BJ (cell line): Measurements from ENCODE around the gene RUNX1. TPM values are rescaled to one million over a fixed set of nuclear protein-coding genes. Genes with fewer than 3 reads are reported as not detected.

ENCODE experiments used
- CTCF ChIA-PET: fragments of 350-600 bp; formaldehyde crosslinking; extraction: SDS; loops from one replicate; lab custom pipeline; 2021; ENCODE audit warnings: antibody characterized with exemption, inconsistent platforms; lab: Yijun Ruan, JAX
- POLR2A ChIA-PET: fragments of 300-600 bp; sonication (Branson Sonifier 250); formaldehyde crosslinking; extraction: SDS; loops from one replicate; lab custom pipeline; 2021; ENCODE audit warnings: antibody characterized with exemption; lab: Charles Lee
- DNase-seq: peaks from one replicate; pipeline ENCODE4 v3.0.0-alpha.2; 2011; ENCODE audit warnings: low read depth
- H3K27me3 ChIP-seq: 2 replicates; pipeline ENCODE4 v1.6.0; 2011; ENCODE audit warnings: low read length; ENCODE audit not compliant: control insufficient read depth, insufficient read depth
- H3K36me3 ChIP-seq: 2 replicates; pipeline ENCODE4 v1.5.1; 2011; ENCODE audit warnings: low read length; ENCODE audit not compliant: control insufficient read depth, insufficient read depth
- H3K4me3 ChIP-seq: 2 replicates; pipeline ENCODE4 v1.5.1; 2011; ENCODE audit warnings: low read depth, mild to moderate bottlenecking, control low read depth, low read length
- CTCF ChIP-seq: IDR thresholded peaks from 2 replicates; pipeline ENCODE4 v1.5.1; 2011; ENCODE audit warnings: low read depth, mild to moderate bottlenecking, control low read depth, inconsistent platforms, low read length, moderate library complexity; ENCODE audit not compliant: insufficient read depth
- polyA plus RNA-seq: library from polyadenylated mRNA; depleted of rRNA; stranded (reverse); fragments of >200 nt; gene quantifications from 2 replicates; pipeline ENCODE4 v1.2.3, GENCODE V29; 2011

The RUNX1 gene
- polyA plus RNA-seq, 1 experiment = 36.1 TPM

GRCh38 chr21:35066824-35067223, 17.7 kb upstream of the RUNX1 start:
- Histone ChIP-seq H3K4me3 (no peak overlapping the region), H3K36me3 (no peaks in the 10 kb centered on the region), H3K27me3 (no peaks in the 10 kb centered on the region)
- POLR2A ChIA-PET = no interaction called here
- no peak for TF ChIP-seq CTCF
- DNase-seq = no peak
- CTCF ChIA-PET = interaction anchor here (1.8 kb wide), 1 partner anchor 9 kb away, joined by 6 read pairs; no protein-coding TSS in a partner anchor

GRCh38 chr21:35063428-35064172, 14.5 kb upstream of the RUNX1 start:
- ChIA-PET POLR2A (no interaction called here), CTCF (no interaction called here)
- no peak for TF ChIP-seq CTCF

GRCh38 chr21:35062016-35062415, 12.9 kb upstream of the RUNX1 start:
- CTCF ChIA-PET = no interaction called here
- no peak for TF ChIP-seq CTCF
- no peak for DNase-seq
- no peaks in the 10 kb centered on the region for H3K36me3 ChIP-seq
- H3K4me3 ChIP-seq = no peak overlapping the region
- POLR2A ChIA-PET = no interaction called here
- H3K27me3 ChIP-seq = no peaks in the 10 kb centered on the region

More at GRCh38 chr21:35063428-35064172, 14.5 kb upstream of the RUNX1 start:
- Histone ChIP-seq H3K36me3 (no peaks in the 10 kb centered on the region), H3K27me3 (no peaks in the 10 kb centered on the region), H3K4me3 (no peak overlapping the region)
- no peak for DNase-seq

- no peak for TF ChIP-seq CTCF
- no peaks in the 10 kb centered on the region for H3K36me3 ChIP-seq
- H3K4me3 ChIP-seq = no peak overlapping the region
- no peak for DNase-seq
- POLR2A ChIA-PET = no interaction called here
- CTCF ChIA-PET = interaction anchor here (0.9 kb wide), 1 partner anchor 89 kb away, joined by 3 read pairs; no protein-coding TSS in a partner anchor
- H3K27me3 ChIP-seq = no peaks in the 10 kb centered on the region
Measured at GRCh38 chr21:35059742-35060141, 10.6 kb upstream of the RUNX1 start.

GRCh38 chr21:35058058-35058457, 9.0 kb upstream of the RUNX1 start:
- Histone ChIP-seq H3K27me3 (no peaks in the 10 kb centered on the region), H3K4me3 (no peak overlapping the region), H3K36me3 (no peaks in the 10 kb centered on the region)
- TF ChIP-seq CTCF = no peak
- POLR2A ChIA-PET = no interaction called here
- CTCF ChIA-PET = no interaction called here
- no peak for DNase-seq
